Psoas muscle (tissue), 8 donors: ENCODE results near the gene DDA1. TPM values are rescaled to one million over a fixed set of nuclear protein-coding genes. Genes with fewer than 3 reads are reported as not detected.

Experiments used
- ATAC-seq, 4 donors: fragments of 200-7000 bp; cut with Tn5 transposase; one replicate each; pipeline ENCODE4 v1.9.1; 2020; ENCODE audit warnings: moderate library complexity in 3 of 4, mild to moderate bottlenecking in 2 of 4
- DNase-seq, 2 donors: peaks; one replicate each; pipeline ENCODE4 v3.0.0-alpha.2; 2020
- H3K27ac ChIP-seq: fragments of 200-600 bp; one replicate; pipeline ENCODE4 v1.8.0; 2022
- H3K27me3 ChIP-seq, 3 donors: fragments of 200-600 bp in 1 of 3; one replicate each; pipeline versions ENCODE4 v1.6.1 to v1.8.0; 2013 to 2022; ENCODE audit warnings: low read length in 2 of 3, mild to moderate bottlenecking in 2 of 3, moderate library complexity in 1 of 3; ENCODE audit not compliant: insufficient read depth in 3 of 3
- H3K36me3 ChIP-seq, 2 donors: fragments of 200-600 bp in 1 of 2; one replicate each; pipeline versions ENCODE4 v1.6.1 to v1.8.0; 2013 to 2022; ENCODE audit warnings: low read depth in 1 of 2, mild to moderate bottlenecking in 1 of 2, moderate library complexity in 1 of 2; ENCODE audit not compliant: insufficient read depth in 1 of 2
- H3K4me1 ChIP-seq: fragments of 200-600 bp; one replicate; pipeline ENCODE4 v1.8.0; 2022
- H3K4me3 ChIP-seq: fragments of 200-600 bp; one replicate; pipeline ENCODE4 v1.8.0; 2022; ENCODE audit warnings: mild to moderate bottlenecking
- H3K9me3 ChIP-seq: fragments of 200-600 bp; one replicate; pipeline ENCODE4 v1.8.0; 2022
- CTCF ChIP-seq: fragments of 200-600 bp; IDR thresholded peaks from one replicate; pipeline ENCODE4 v1.8.0; 2022; ENCODE audit warnings: antibody characterized with exemption
- WGBS, 3 donors: extraction: QIAGEN DNeasy Blood & Tissue Kit; methylation state at CpG; one replicate each; pipeline versions ENCODE4 v1.1.6 to v1.1.7; 2013; 5-methylcytosine and 5-hydroxymethylcytosine counted together
- intact Hi-C, 2 donors: fragments of 100-400 bp; cut with DNase I; formaldehyde crosslinking; loops; one replicate each; pipeline versions ENCODE4 v1.11.0 to v1.14.2; 2022
- polyA plus RNA-seq, 3 donors: library from polyadenylated mRNA; stranded (reverse); fragments of 200-250 nt; gene quantifications; one replicate each; pipeline ENCODE4 v1.2.3, GENCODE V29; 2013
- total RNA-seq, 4 donors: library from RNA; stranded (reverse); fragmentation: NEBNext Ultra II Directional in 2 of 4; extraction: Animal tissue kit (Norgen Biotek cat#: 25700) in 2 of 4; gene quantifications; one replicate each; pipeline versions ENCODE4 v1.2.1 to v1.2.4, GENCODE V29; 2021 to 2023
- donor health status: healthy with polysubstance abuse.
- donor health status: DM: no; HTN: no; CAD: no; lungs with moderate emphysema.
- donor health status: Bipolar disorder and iron deficiency.
- donor health status: healthy.
- donor health status: DM: yes; HTN: yes; CAD: no.
- donor health status: DM: no; HTN: no; CAD: no.
- donor health status: DM: no; HTN: no; CAD: no.
- donor health status: DM: yes; HTN: yes; CAD: no.

The DDA1 gene
- total and polyA plus RNA-seq, 7 donors = 21.5 to 90.4 (median 35.4) TPM

GRCh38 chr19:17338433-17339078, 29.2 kb downstream of the DDA1 start:
- TF ChIP-seq CTCF = no peak
- WGBS, 3 donors = 88 to 89% (median 88%) methylated on average over 23 to 30 of the region's 30 CpGs
- ATAC-seq (no peak), DNase-seq (no peak)
- intact Hi-C loops = no loop called here
- Histone ChIP-seq H3K4me1 (peaks cover 23% of the 10 kb centered on the region), H3K9me3 (no peaks in the 10 kb centered on the region), H3K36me3 (peaks cover 0 to 24% of the 10 kb centered on the region in 2 donors), H3K27ac (no peak overlapping the region), H3K4me3 (peak overlapping the region; percentile 75), H3K27me3 (no peaks in the 10 kb centered on the region)

- Histone ChIP-seq H3K27me3 (no peaks in the 10 kb centered on the region), H3K9me3 (no peaks in the 10 kb centered on the region), H3K4me1 (peaks cover 19% of the 10 kb centered on the region), H3K27ac (no peak overlapping the region), H3K36me3 (peaks cover 0 to 28% of the 10 kb centered on the region in 2 donors), H3K4me3 (peak overlapping the region; percentile 11)
- TF ChIP-seq CTCF = no peak
- WGBS, 3 donors = 89 to 93% (median 89%) methylated on average over 33 to 34 of the region's 34 CpGs
- intact Hi-C loops = no loop called here
- no peak for ATAC-seq
- no peak for DNase-seq
Measured at GRCh38 chr19:17339088-17339741, 29.9 kb downstream of the DDA1 start.

GRCh38 chr19:17340302-17340870, 31.0 kb downstream of the DDA1 start:
- Histone ChIP-seq H3K27me3 (no peaks in the 10 kb centered on the region), H3K36me3 (peaks cover 0 to 28% of the 10 kb centered on the region in 2 donors), H3K4me1 (peaks cover 14% of the 10 kb centered on the region), H3K9me3 (no peaks in the 10 kb centered on the region), H3K4me3 (no peak overlapping the region), H3K27ac (no peak overlapping the region)
- DNase-seq (peak in 1 of 2 donors; percentile 61), ATAC-seq (no peak)
- WGBS, 3 donors = 73 to 87% (median 77%) methylated on average over 20 to 21 of the region's 21 CpGs
- intact Hi-C loops = no loop called here
- no peak for TF ChIP-seq CTCF

GRCh38 chr19:17340871-17341357, 31.6 kb downstream of the DDA1 start:
- Histone ChIP-seq H3K36me3 (peaks cover 0 to 28% of the 10 kb centered on the region in 2 donors), H3K27ac (no peak overlapping the region), H3K4me3 (no peak overlapping the region), H3K9me3 (no peaks in the 10 kb centered on the region), H3K4me1 (peaks cover 9% of the 10 kb centered on the region), H3K27me3 (no peaks in the 10 kb centered on the region)
- DNase-seq (peak in 1 of 2 donors; percentile 43), ATAC-seq (no peak)
- intact Hi-C loops = no loop called here
- 61 to 67% (median 62%) methylated on average over 17 of the region's 17 CpGs for WGBS, 3 donors
- TF ChIP-seq CTCF = no peak
